WERI-Rb-1 (cell line): ENCODE data around the gene KCNK3.

Experiments
- DNase-seq: peaks from one replicate; pipeline ENCODE4 v3.0.0-alpha.2; 2020
- H3K27ac ChIP-seq: fragments of 250-450 bp; sonication (Bioruptor Pico); 2 replicates; pipeline ENCODE4 v1.5.1; 2020; ENCODE audit warnings: mild to moderate bottlenecking, moderate library complexity
- H3K27me3 ChIP-seq: fragments of 250-450 bp; sonication (Bioruptor Pico); 2 replicates; pipeline ENCODE4 v1.5.1; 2021; ENCODE audit warnings: mild to moderate bottlenecking, low read depth, moderate library complexity; ENCODE audit not compliant: insufficient read depth, severe bottlenecking
- H3K36me3 ChIP-seq: fragments of 250-450 bp; sonication (Bioruptor Pico); 2 replicates; pipeline ENCODE4 v1.5.1; 2020; ENCODE audit warnings: mild to moderate bottlenecking, moderate library complexity
- H3K4me3 ChIP-seq: 2 replicates; pipeline ENCODE4 v1.5.1; 2011; ENCODE audit warnings: low read depth, mild to moderate bottlenecking, control low read depth, low read length
- H3K9me3 ChIP-seq: fragments of 250-450 bp; sonication (Bioruptor Pico); 2 replicates; pipeline ENCODE4 v1.5.1; 2021; ENCODE audit warnings: mild to moderate bottlenecking, moderate library complexity; ENCODE audit not compliant: severe bottlenecking
- CTCF ChIP-seq: IDR thresholded peaks from 2 replicates; pipeline ENCODE4 v1.5.1; 2011; ENCODE audit warnings: low read depth, mild to moderate bottlenecking, control low read depth, inconsistent platforms, low read length

Gene KCNK3

GRCh38 chr2:26763019-26763418, 70.5 kb downstream of the KCNK3 start:
- H3K36me3 ChIP-seq: peaks cover 6% of the 10 kb centered on the region
- peaks cover 4% of the 10 kb centered on the region for H3K9me3 ChIP-seq
- no peak for TF ChIP-seq CTCF
- no peaks in the 10 kb centered on the region for H3K27me3 ChIP-seq
- no peak overlapping the region for H3K4me3 ChIP-seq
- no peak for DNase-seq
- H3K27ac ChIP-seq: no peak overlapping the region

- no peaks in the 10 kb centered on the region for H3K27me3 ChIP-seq
- peaks cover 4% of the 10 kb centered on the region for H3K9me3 ChIP-seq
- H3K36me3 ChIP-seq: peaks cover 12% of the 10 kb centered on the region
- DNase-seq: peak; percentile 87
- peak within 1 kb of the TSS; percentile 76 for H3K4me3 ChIP-seq
- peak within 1 kb of the TSS; percentile 80 for H3K27ac ChIP-seq
- TF ChIP-seq CTCF: no peak
These were observed 71.8 kb downstream of the KCNK3 start, which contains the start of gene SLC35F6 for GRCh38 chr2:26764078-26764887. Gene SLC35F6, plus strand, starts transcription at chr2:26764284. Its CDS starts 66 bp downstream, at chr2:26764350.

GRCh38 chr2:26764906-26765305, 72.4 kb downstream of the KCNK3 start:
- Histone ChIP-seq H3K27ac (peak overlapping the region; percentile 80), H3K36me3 (peaks cover 18% of the 10 kb centered on the region), H3K4me3 (peak overlapping the region; percentile 76), H3K27me3 (no peaks in the 10 kb centered on the region), H3K9me3 (peaks cover 4% of the 10 kb centered on the region)
- TF ChIP-seq CTCF: no peak
- DNase-seq: no peak

- H3K27ac ChIP-seq: no peak overlapping the region
- TF ChIP-seq CTCF: no peak
- H3K27me3 ChIP-seq: no peaks in the 10 kb centered on the region
- peaks cover 4% of the 10 kb centered on the region for H3K9me3 ChIP-seq
- H3K4me3 ChIP-seq: no peak overlapping the region
- no peak for DNase-seq
- H3K36me3 ChIP-seq: peaks cover 23% of the 10 kb centered on the region
These were observed 73.1 kb downstream of the KCNK3 start for GRCh38 chr2:26765475-26766200.

- Histone ChIP-seq H3K27ac (no peak overlapping the region), H3K27me3 (no peaks in the 10 kb centered on the region), H3K36me3 (peaks cover 30% of the 10 kb centered on the region), H3K4me3 (no peak overlapping the region), H3K9me3 (peaks cover 4% of the 10 kb centered on the region)
- DNase-seq: no peak
- no peak for TF ChIP-seq CTCF
These were observed 74.6 kb downstream of the KCNK3 start for GRCh38 chr2:26767129-26767528.
